Measurements from ENCODE around the gene SLC47A2.

DNA sequence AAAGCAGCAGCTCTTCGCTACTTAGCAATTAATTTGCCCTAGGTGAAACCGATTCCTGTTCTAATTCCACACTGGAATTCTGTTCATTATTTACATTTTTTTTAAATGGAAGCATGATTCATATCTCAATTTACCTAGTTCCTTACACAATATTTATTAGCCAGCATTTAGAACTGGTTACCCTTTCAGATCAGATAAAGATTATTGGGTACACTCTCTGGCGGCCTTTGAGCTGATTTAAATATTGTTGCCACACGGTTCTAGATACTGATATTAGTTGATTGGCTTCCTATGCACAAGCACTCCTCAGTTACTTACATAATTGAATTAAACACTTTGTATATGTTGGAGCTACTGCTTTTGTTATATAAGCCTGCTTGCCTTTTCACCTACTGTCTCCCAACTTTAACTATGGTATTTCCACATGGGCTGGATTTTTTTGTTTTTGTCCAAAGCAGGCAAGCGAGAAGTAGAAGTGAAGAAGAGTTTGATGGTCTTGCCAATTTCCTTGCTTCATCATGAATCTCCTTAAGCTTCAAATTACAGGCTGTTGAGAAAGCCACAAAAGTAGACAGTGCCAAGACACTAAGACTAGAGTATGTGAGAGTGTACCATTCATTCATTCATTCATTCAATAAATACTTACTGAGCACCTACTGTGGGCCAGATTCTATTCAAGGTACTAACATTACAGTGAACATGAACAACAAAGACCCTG lies 71.7 kb downstream of the SLC47A2 start:
- TF ChIP-seq, protein P1, sequence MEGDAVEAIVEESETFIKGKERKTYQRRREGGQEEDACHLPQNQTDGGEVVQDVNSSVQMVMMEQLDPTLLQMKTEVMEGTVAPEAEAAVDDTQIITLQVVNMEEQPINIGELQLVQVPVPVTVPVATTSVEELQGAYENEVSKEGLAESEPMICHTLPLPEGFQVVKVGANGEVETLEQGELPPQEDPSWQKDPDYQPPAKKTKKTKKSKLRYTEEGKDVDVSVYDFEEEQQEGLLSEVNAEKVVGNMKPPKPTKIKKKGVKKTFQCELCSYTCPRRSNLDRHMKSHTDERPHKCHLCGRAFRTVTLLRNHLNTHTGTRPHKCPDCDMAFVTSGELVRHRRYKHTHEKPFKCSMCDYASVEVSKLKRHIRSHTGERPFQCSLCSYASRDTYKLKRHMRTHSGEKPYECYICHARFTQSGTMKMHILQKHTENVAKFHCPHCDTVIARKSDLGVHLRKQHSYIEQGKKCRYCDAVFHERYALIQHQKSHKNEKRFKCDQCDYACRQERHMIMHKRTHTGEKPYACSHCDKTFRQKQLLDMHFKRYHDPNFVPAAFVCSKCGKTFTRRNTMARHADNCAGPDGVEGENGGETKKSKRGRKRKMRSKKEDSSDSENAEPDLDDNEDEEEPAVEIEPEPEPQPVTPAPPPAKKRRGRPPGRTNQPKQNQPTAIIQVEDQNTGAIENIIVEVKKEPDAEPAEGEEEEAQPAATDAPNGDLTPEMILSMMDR (IDR thresholded peaks at IDR 0.05): no peak
- TF ChIP-seq POLR2AphosphoS5 (IDR thresholded peaks at IDR 0.05): no peak
- no peak for TF ChIP-seq POLR2A (IDR thresholded peaks at IDR 0.05)
- no peak for TF ChIP-seq EP300 (IDR thresholded peaks at IDR 0.05)

All from stomach (tissue), 4 donors.